Prostate gland (tissue), 2 donors: ENCODE measurements around the gene IL7R. TPM values are rescaled to one million over a fixed set of nuclear protein-coding genes. Genes with fewer than 3 reads are reported as not detected.

Source experiments
- DNase-seq: peaks from one replicate; pipeline ENCODE4 v3.0.0-alpha.2; 2019; ENCODE audit warnings: low spot score
- H3K27ac ChIP-seq, 2 donors: fragments of 200-600 bp; sonication (generic); 2 replicates each; pipeline ENCODE4 v1.5.1; 2017 to 2019
- H3K27me3 ChIP-seq: fragments of 200-600 bp; sonication (generic); replicated peaks from 2 replicates; pipeline ENCODE4 v1.5.1; 2019; ENCODE audit not compliant: insufficient read depth
- H3K36me3 ChIP-seq, 2 donors: fragments of 200-600 bp; sonication (generic); 1 replicate in 1 of 2; 2 replicates in 1 of 2; pipeline versions ENCODE4 v1.5.1 to v1.8.1; 2017 to 2019
- H3K4me1 ChIP-seq: fragments of 200-600 bp; sonication (generic); replicated peaks from 2 replicates; pipeline ENCODE4 v1.5.1; 2019
- H3K4me3 ChIP-seq, 2 donors: fragments of 200-600 bp; sonication (generic); 2 replicates each; pipeline ENCODE4 v1.5.1; 2017 to 2019
- H3K9me3 ChIP-seq: fragments of 200-600 bp; sonication (generic); 2 replicates; pipeline ENCODE4 v1.5.1; 2017
- CTCF ChIP-seq, 4 experiments: fragments of 200-600 bp in 2 of 4; fragments of 450-650 bp in 2 of 4; sonication (generic) in 2 of 4; IDR thresholded peaks; 1 replicate in 3 of 4; 2 replicates in 1 of 4; pipeline ENCODE4 v1.5.1; 2016 to 2019; ENCODE audit warnings: antibody characterized with exemption in 4 of 4, mild to moderate bottlenecking in 2 of 4, moderate library complexity in 2 of 4
- POLR2A ChIP-seq: fragments of 450-650 bp; IDR thresholded peaks from one replicate; pipeline ENCODE4 v1.6.1; 2016; ENCODE audit warnings: antibody characterized with exemption, mild to moderate bottlenecking
- POLR2AphosphoS5 ChIP-seq: sonication (generic); formaldehyde crosslinking; IDR thresholded peaks from one replicate; pipeline ENCODE4 v1.6.1; 2017; ENCODE audit warnings: antibody characterized with exemption
- WGBS: methylation state at CpG from one replicate; pipeline ENCODE4 v1.1.5; 2018; 5-methylcytosine and 5-hydroxymethylcytosine counted together
- intact Hi-C: fragments of 100-400 bp; cut with DNase I; formaldehyde crosslinking; loops from one replicate; pipeline ENCODE4 v1.14.2; 2022
- total RNA-seq, 2 donors: library from RNA; depleted of rRNA; stranded (reverse); fragments of >200 nt; gene quantifications; one replicate each; pipeline ENCODE4 v1.1.0, GENCODE V29; 2016

IL7R gene
- total RNA-seq, 2 donors from 2014 or later: 7.8 to 13.5 TPM

- no peaks in the 10 kb centered on the region for H3K27me3 ChIP-seq
- H3K36me3 ChIP-seq: no peaks in the 10 kb centered on the region
- DNase-seq: no peak
- no peak overlapping the region for H3K4me3 ChIP-seq
- H3K4me1 ChIP-seq: no peaks in the 10 kb centered on the region
- H3K27ac ChIP-seq: no peak overlapping the region
- no peaks in the 10 kb centered on the region for H3K9me3 ChIP-seq
- intact Hi-C loops: no loop called here
- peak; percentile 8 for TF ChIP-seq POLR2AphosphoS5
- TF ChIP-seq POLR2A: no peak
- no peak for TF ChIP-seq CTCF (IDR thresholded peaks at IDR 0.05)
- 58% methylated on average over 4 of the region's 4 CpGs for WGBS
Measured at GRCh38 chr5:35816881-35817521, 39.7 kb upstream of the IL7R start.

- DNase-seq: no peak
- TF ChIP-seq CTCF (IDR thresholded peaks at IDR 0.05) (no peak), POLR2AphosphoS5 (no peak), POLR2A (no peak)
- Histone ChIP-seq H3K27me3 (no peaks in the 10 kb centered on the region), H3K4me3 (no peak overlapping the region), H3K4me1 (no peaks in the 10 kb centered on the region), H3K9me3 (no peaks in the 10 kb centered on the region), H3K36me3 (no peaks in the 10 kb centered on the region), H3K27ac (no peak overlapping the region)
- WGBS: 72% methylated on average over 2 of the region's 2 CpGs
- intact Hi-C loops: no loop called here
Measured at GRCh38 chr5:35819026-35819425, 37.7 kb upstream of the IL7R start.

DNA sequence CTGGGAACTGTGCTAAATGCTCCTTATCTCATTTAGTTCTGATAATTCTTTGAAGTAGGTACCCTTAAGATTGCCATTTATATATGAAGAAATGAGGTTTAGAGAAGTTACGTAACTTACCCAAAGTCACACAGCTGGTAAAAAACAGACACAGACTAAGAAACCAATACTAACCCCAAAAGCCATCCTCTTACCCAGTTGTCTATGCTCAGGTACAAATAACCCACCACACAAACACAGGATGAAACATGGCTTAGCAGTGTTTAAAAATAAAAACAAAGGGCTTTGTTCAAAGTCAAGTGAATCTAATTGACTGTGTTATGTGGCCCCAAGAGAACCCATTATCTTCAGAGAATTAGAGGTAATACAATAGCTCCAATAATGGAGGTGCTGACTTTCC, 37.0 kb upstream of the IL7R start:
- 88% methylated on average over 1 of the region's 1 CpG for WGBS
- intact Hi-C loops: no loop called here
- no peak for TF ChIP-seq CTCF (IDR thresholded peaks at IDR 0.05)
- Histone ChIP-seq H3K36me3 (no peaks in the 10 kb centered on the region), H3K27ac (no peak overlapping the region), H3K9me3 (no peaks in the 10 kb centered on the region), H3K27me3 (no peaks in the 10 kb centered on the region), H3K4me3 (no peak overlapping the region), H3K4me1 (no peaks in the 10 kb centered on the region)
- DNase-seq: no peak

DNA sequence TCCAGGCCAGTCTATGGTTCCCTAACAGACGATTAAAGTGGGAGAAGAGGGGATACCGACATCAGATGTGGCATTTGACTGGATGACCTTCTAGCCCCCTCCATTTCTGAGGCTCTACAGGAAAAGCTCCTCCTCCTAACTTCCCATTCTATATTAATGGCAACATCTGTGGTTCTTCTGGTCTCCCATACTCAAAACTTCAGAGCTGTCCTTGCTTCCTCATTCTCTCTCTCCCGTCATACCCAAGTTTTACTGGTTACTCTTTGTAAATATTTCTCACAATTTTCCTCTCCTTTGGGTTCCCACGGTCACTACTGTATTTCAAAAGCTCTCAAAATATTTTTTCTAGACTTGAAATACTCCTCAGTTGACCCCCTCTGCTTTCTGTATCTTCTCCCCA, 36.0 kb upstream of the IL7R start:
- no peak for DNase-seq
- no peaks in the 10 kb centered on the region for H3K9me3 ChIP-seq
- no peaks in the 10 kb centered on the region for H3K27me3 ChIP-seq
- no peaks in the 10 kb centered on the region for H3K36me3 ChIP-seq
- 85% methylated on average over 4 of the region's 4 CpGs for WGBS
- intact Hi-C loops: no loop called here
- TF ChIP-seq CTCF (IDR thresholded peaks at IDR 0.05) (no peak), POLR2A (no peak), POLR2AphosphoS5 (no peak)
- no peaks in the 10 kb centered on the region for H3K4me1 ChIP-seq
- H3K4me3 ChIP-seq: no peak overlapping the region
- no peak overlapping the region for H3K27ac ChIP-seq

- DNase-seq: no peak
- H3K4me1 ChIP-seq: no peaks in the 10 kb centered on the region
- no peak overlapping the region for H3K4me3 ChIP-seq
- TF ChIP-seq CTCF (IDR thresholded peaks at IDR 0.05): no peak
- TF ChIP-seq POLR2AphosphoS5: no peak
- TF ChIP-seq POLR2A: no peak
- WGBS: 83% methylated on average over 2 of the region's 2 CpGs
- intact Hi-C loops: no loop called here
- H3K27ac ChIP-seq: no peak overlapping the region
- no peaks in the 10 kb centered on the region for H3K9me3 ChIP-seq
- H3K36me3 ChIP-seq: no peaks in the 10 kb centered on the region
- H3K27me3 ChIP-seq: no peaks in the 10 kb centered on the region
Measured at GRCh38 chr5:35821513-35821912, 35.2 kb upstream of the IL7R start.
